Aorta (tissue), 5 donors: ENCODE results near the gene CDK15. TPM values are rescaled to one million over a fixed set of nuclear protein-coding genes. Genes with fewer than 3 reads are reported as not detected.

ENCODE experiments used
- ATAC-seq: fragments of 200-7000 bp; cut with Tn5 transposase; one replicate; pipeline ENCODE4 v1.9.1; 2022; ENCODE audit warnings: moderate library complexity; ENCODE audit not compliant: low FRiP score
- DNase-seq, 2 donors: peaks; one replicate each; pipeline ENCODE4 v3.0.0-alpha.2; 2020
- H3K27ac ChIP-seq, 2 donors: one replicate each; pipeline ENCODE4 v1.5.1; 2013; ENCODE audit warnings: low read length in 2 of 2, mild to moderate bottlenecking in 2 of 2, moderate library complexity in 2 of 2, control low read depth in 1 of 2, inconsistent platforms in 1 of 2, low read depth in 1 of 2
- H3K27me3 ChIP-seq, 2 donors: one replicate each; pipeline ENCODE4 v1.6.1; 2013; ENCODE audit warnings: control low read depth in 1 of 2, low read length in 1 of 2, mild to moderate bottlenecking in 1 of 2, moderate library complexity in 1 of 2; ENCODE audit not compliant: insufficient read depth in 2 of 2, control insufficient read depth in 1 of 2
- H3K36me3 ChIP-seq, 2 donors: one replicate each; pipeline ENCODE4 v1.6.1; 2013; ENCODE audit warnings: control low read depth in 1 of 2, low read length in 1 of 2, mild to moderate bottlenecking in 1 of 2; ENCODE audit not compliant: insufficient read depth in 2 of 2, control insufficient read depth in 1 of 2
- H3K4me1 ChIP-seq, 2 donors: one replicate each; pipeline ENCODE4 v1.6.1; 2013; ENCODE audit warnings: low read length in 2 of 2, control low read depth in 1 of 2, mild to moderate bottlenecking in 1 of 2, moderate library complexity in 1 of 2; ENCODE audit not compliant: insufficient read depth in 2 of 2, control insufficient read depth in 1 of 2
- H3K4me3 ChIP-seq, 2 donors: one replicate each; pipeline ENCODE4 v1.5.1; 2013; ENCODE audit warnings: low read length in 2 of 2, control low read depth in 1 of 2, mild to moderate bottlenecking in 1 of 2
- H3K9me3 ChIP-seq: one replicate; pipeline ENCODE4 v1.6.1; 2013; ENCODE audit warnings: mild to moderate bottlenecking, low read length; ENCODE audit not compliant: control insufficient read depth
- WGBS, 2 donors: extraction: QIAGEN DNeasy Blood & Tissue Kit; methylation state at CpG; one replicate each; pipeline ENCODE4 v1.1.7; 2013; 5-methylcytosine and 5-hydroxymethylcytosine counted together
- intact Hi-C, 2 donors: fragments of 100-400 bp; cut with DNase I; formaldehyde crosslinking; loops; one replicate each; pipeline versions ENCODE4 v1.14.2 to v1.15.0; 2022
- polyA plus RNA-seq, 2 donors: library from polyadenylated mRNA; stranded (reverse); fragments of 200-250 nt; gene quantifications; one replicate each; pipeline ENCODE4 v1.2.3, GENCODE V29; 2013
- total RNA-seq, 2 donors: library from RNA; stranded (reverse); fragmentation: NEBNext Ultra II Directional; extraction: Animal tissue kit (Norgen Biotek cat#: 25700); gene quantifications; one replicate each; pipeline ENCODE4 v1.2.1, GENCODE V29; 2021
- donor health status: healthy with polysubstance abuse.
- donor health status: Bipolar disorder and iron deficiency.
- donor health status: DM: no; HTN: no; CAD: no.
- donor health status: DM: no; HTN: no; CAD: no.
- donor health status: DM: yes; HTN: yes; CAD: no.

CDK15 gene
- total and polyA plus RNA-seq, 4 donors, result 0.56 to 7.7 (median 3.5) TPM

DNA sequence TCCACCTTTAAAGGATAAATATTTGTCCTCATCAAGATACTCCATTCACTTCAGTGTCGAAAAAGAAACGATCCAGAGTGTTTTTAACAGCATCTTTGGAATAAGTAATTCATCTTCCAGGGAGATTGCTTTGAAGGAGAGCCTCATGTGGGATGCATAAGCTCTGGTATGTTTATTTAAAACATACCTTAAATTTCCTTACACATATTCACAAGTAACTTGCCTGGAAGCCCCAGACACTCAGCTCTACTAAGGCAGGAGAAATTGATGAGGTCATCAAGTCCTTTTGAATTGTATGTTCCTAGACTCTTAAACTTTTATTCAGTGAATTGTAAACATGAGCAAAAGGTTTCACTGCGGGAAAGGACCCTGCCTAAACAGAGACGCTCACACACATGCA, 103.0 kb downstream of the CDK15 start:
- WGBS, 2 donors, result 74 to 78% methylated on average over 4 of the region's 4 CpGs
- H3K36me3 ChIP-seq, result no peaks in the 10 kb centered on the region
- no peaks in the 10 kb centered on the region for H3K4me1 ChIP-seq
- DNase-seq, result no peak
- no peak overlapping the region for H3K4me3 ChIP-seq
- no peak for ATAC-seq
- peaks cover 0 to 1% of the 10 kb centered on the region in 2 donors for H3K27me3 ChIP-seq
- no peak overlapping the region for H3K27ac ChIP-seq
- no peaks in the 10 kb centered on the region for H3K9me3 ChIP-seq
- intact Hi-C loops, result no loop called here

- Histone ChIP-seq H3K27me3 (peaks cover 0 to 1% of the 10 kb centered on the region in 2 donors), H3K27ac (no peak overlapping the region), H3K9me3 (no peaks in the 10 kb centered on the region), H3K4me3 (no peak overlapping the region), H3K36me3 (no peaks in the 10 kb centered on the region), H3K4me1 (no peaks in the 10 kb centered on the region)
- ATAC-seq (no peak), DNase-seq (no peak)
- intact Hi-C loops, result no loop called here
- WGBS, 2 donors, result 52 to 63% methylated on average over 4 of the region's 4 CpGs
Measured at GRCh38 chr2:201909961-201910361, 103.6 kb downstream of the CDK15 start.

- intact Hi-C loops, result no loop called here
- 56 to 64% methylated on average over 4 of the region's 4 CpGs for WGBS, 2 donors
- no peak overlapping the region for H3K4me3 ChIP-seq
- H3K36me3 ChIP-seq, result no peaks in the 10 kb centered on the region
- ATAC-seq (no peak), DNase-seq (no peak)
- no peaks in the 10 kb centered on the region for H3K4me1 ChIP-seq
- no peak overlapping the region for H3K27ac ChIP-seq
- no peaks in the 10 kb centered on the region for H3K9me3 ChIP-seq
- H3K27me3 ChIP-seq, result no peaks in the 10 kb centered on the region
Measured at GRCh38 chr2:201911372-201911771, 105.0 kb downstream of the CDK15 start.

DNA sequence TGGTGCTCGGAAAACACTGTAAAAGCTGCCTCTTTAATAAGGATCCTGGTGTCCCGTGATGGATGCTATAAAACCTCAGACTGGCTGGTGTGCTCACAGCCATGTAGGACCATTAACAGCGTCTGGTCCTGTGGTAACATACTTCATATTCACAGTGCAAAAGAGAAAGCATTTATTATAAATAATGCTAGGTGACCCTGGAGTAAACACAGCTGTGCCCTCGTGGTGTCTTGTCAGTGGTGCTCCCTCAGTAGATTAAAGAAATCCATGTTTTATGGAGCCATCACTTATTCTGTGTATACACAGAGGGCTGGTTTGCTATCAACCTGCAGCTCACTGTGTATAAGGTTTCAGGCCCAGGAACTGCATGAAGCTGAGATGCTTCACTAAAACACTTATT, 106.9 kb downstream of the CDK15 start:
- no peaks in the 10 kb centered on the region for H3K9me3 ChIP-seq
- no peak overlapping the region for H3K4me3 ChIP-seq
- H3K36me3 ChIP-seq, result no peaks in the 10 kb centered on the region
- ATAC-seq, result no peak
- no peaks in the 10 kb centered on the region for H3K4me1 ChIP-seq
- no peak overlapping the region for H3K27ac ChIP-seq
- DNase-seq, result no peak
- 75 to 84% methylated on average over 4 of the region's 4 CpGs for WGBS, 2 donors
- H3K27me3 ChIP-seq, result no peaks in the 10 kb centered on the region
- intact Hi-C loops, result no loop called here

DNA sequence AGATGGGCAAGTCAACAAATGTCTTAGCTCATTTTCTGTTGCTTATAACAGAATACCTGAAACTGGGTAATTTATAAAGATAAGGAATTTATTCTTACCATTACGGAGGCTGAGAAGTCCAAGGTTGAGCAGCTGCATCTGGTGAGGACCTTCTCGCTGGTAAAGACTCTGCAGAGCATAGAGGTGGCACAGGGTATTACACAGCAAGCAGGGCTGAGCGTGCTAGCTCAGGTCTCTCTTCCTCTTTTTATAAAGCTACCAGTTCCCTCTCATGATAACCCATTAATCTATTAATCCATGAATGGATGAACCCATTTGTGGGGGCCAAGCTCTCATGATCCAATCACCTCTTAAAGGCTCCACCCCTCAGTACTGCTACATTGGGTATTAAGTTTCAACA, 109.1 kb downstream of the CDK15 start:
- H3K9me3 ChIP-seq, result no peaks in the 10 kb centered on the region
- DNase-seq, result no peak
- H3K36me3 ChIP-seq, result no peaks in the 10 kb centered on the region
- no peak for ATAC-seq
- 94 to 95% methylated on average over 3 of the region's 3 CpGs for WGBS, 2 donors
- intact Hi-C loops, result no loop called here
- H3K4me1 ChIP-seq, result no peaks in the 10 kb centered on the region
- H3K4me3 ChIP-seq, result no peak overlapping the region
- no peaks in the 10 kb centered on the region for H3K27me3 ChIP-seq
- H3K27ac ChIP-seq, result no peak overlapping the region

GRCh38 chr2:201916565-201916964, 110.2 kb downstream of the CDK15 start:
- Histone ChIP-seq H3K4me1 (no peaks in the 10 kb centered on the region), H3K36me3 (no peaks in the 10 kb centered on the region), H3K27ac (no peak overlapping the region), H3K9me3 (no peaks in the 10 kb centered on the region), H3K4me3 (no peak overlapping the region), H3K27me3 (no peaks in the 10 kb centered on the region)
- intact Hi-C loops, result no loop called here
- DNase-seq (no peak), ATAC-seq (no peak)
- 95 to 100% methylated on average over 4 of the region's 4 CpGs for WGBS, 2 donors

DNA sequence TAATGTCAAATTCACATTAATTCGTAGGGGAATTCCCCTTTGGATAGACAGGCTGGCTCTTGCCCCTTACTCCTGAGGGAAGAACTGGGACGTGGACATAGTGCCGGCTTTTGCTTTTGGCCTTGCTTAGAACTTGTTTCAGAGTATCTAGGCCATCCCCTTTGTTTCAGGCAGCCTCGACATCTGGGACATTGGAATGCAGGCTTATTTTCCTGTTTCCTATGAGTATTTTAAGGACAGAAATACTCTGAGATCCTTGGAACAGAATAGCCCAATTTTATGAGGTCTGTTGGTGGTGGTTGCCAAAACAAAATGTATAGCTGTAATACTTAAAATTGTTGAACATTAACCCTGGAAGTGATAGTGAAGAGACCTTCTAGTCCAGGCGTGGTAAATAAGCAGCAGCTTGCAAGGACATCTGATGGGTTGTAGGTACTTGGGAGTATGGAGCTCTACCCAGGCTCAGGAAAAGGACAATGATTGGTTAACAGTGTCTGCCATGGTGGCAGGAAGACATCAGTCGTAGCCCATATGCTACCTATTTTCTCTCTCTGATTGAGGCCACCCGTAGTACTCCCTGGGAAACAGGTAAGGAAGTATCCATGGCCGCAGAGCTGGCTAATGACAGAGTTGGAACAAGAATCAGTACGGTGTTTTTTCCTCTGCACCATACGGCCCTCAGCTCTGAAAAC, 112.4 kb downstream of the CDK15 start:
- H3K36me3 ChIP-seq, result no peaks in the 10 kb centered on the region
- no peaks in the 10 kb centered on the region for H3K27me3 ChIP-seq
- H3K4me3 ChIP-seq, result no peak overlapping the region
- no peak overlapping the region for H3K27ac ChIP-seq
- 65 to 68% methylated on average over 10 of the region's 10 CpGs for WGBS, 2 donors
- no peaks in the 10 kb centered on the region for H3K4me1 ChIP-seq
- no peaks in the 10 kb centered on the region for H3K9me3 ChIP-seq
- DNase-seq (no peak), ATAC-seq (no peak)
- intact Hi-C loops, result no loop called here

DNA sequence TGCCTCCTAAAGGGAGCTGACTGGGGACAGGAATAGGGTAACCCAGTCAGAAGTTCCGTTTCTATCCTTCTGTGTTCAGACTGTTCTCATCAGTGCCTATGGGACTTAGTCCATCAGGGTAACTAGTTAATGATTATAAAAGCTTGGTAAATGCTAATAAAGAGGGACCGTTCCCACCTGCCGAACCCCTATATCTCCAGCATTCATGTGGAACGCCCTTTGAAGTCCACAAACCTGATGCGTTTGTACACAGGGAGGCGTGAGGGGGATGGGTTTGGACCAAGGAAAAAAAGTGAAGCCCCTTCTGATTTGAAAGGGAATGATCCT, 112.9 kb downstream of the CDK15 start:
- Histone ChIP-seq H3K4me3 (no peak overlapping the region), H3K36me3 (no peaks in the 10 kb centered on the region), H3K27ac (no peak overlapping the region), H3K27me3 (no peaks in the 10 kb centered on the region), H3K4me1 (no peaks in the 10 kb centered on the region), H3K9me3 (no peaks in the 10 kb centered on the region)
- DNase-seq (no peak), ATAC-seq (no peak)
- intact Hi-C loops, result no loop called here
- WGBS, 2 donors, result 88 to 89% methylated on average over 6 of the region's 6 CpGs

DNA sequence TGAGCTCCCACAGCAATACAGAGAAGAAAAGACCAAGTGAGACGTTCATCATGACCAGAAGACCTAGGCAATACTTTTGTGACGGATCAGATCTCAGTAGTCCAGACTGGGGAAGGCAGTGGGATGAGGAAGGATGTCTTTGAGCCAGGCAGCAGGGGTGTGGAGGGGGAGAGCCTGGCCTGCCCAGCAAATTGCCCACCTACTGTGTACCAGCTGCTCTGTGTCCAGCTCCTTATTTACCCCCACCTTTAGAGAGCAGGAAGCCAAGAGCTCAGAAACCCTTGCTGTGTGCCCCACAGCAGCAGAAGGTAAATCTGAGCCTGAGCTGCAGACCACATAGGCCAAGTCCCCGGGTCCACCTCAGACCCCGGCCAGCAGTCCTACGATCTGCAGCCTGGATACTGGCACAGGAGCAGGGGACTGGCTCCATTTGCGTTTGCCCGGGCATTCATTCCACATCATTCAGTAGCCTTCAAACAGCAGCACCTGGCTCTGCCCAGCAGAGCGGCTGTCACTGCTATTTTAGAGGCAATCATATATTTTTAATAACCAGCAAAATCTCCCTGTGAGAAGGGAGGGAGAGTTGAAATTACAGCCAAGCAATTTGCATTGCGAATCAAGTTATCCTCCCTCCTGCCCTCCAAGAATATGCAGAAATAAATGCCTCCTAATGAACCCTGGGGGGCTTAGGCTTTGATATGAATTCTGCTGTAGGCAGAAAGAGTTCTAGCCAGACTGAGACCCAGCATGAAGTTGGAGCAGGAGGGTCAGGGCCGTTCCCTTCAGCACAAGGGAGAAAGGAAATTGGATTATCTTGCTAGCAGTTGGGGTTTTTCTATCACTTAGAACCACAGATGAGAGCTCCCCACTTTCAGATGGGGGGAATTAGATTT, 117.3 kb downstream of the CDK15 start:
- intact Hi-C loops, result no loop called here
- WGBS, 2 donors, result 71 to 82% methylated on average over 10 of the region's 10 CpGs
- ATAC-seq (no peak), DNase-seq (no peak)
- no peaks in the 10 kb centered on the region for H3K9me3 ChIP-seq
- no peaks in the 10 kb centered on the region for H3K27me3 ChIP-seq
- no peak overlapping the region for H3K27ac ChIP-seq
- H3K4me3 ChIP-seq, result no peak overlapping the region
- no peaks in the 10 kb centered on the region for H3K36me3 ChIP-seq
- no peaks in the 10 kb centered on the region for H3K4me1 ChIP-seq
